ENCODE data around the gene ALOX5. TPM values are rescaled to one million over a fixed set of nuclear protein-coding genes. Genes with fewer than 3 reads are reported as not detected.

ALOX5 gene
- total RNA-seq, 1 experiment from 2014 or later = not detected

Other genes with a start within 250 kb of the ALOX5 start
- gene OR13A1, start 58.6 kb upstream of the ALOX5 start, total RNA-seq (2014; rRNA removed; shearing (Covaris generic)) = not detected in 2 replicates